Endothelial cell of umbilical vein (primary cell): ENCODE results near the gene ZNF678. TPM values are rescaled to one million over a fixed set of nuclear protein-coding genes. Genes with fewer than 3 reads are reported as not detected.
"Not testable (repeated sequence)": the region's sequence is repeated elsewhere in the genome, so short reads cannot be mapped to it uniquely, and the experiment has no call there.

Source experiments
- BruUV-seq: library from RNA; stranded (reverse); fragments of 400-500 nt; replicated peaks from 2 replicates; lab custom pipeline; 2021; lab: Mats Ljungman, UMichigan
- CTCF ChIA-PET: fragments of 300-600, 350-600 bp; sonication (Branson Sonifier 250); formaldehyde crosslinking; loops from one replicate; lab custom pipeline; 2021; ENCODE audit warnings: antibody characterized with exemption, inconsistent platforms; lab: Charles Lee
- POLR2A ChIA-PET: fragments of 300-600, 350-600 bp; sonication (Branson Sonifier 250); formaldehyde crosslinking; loops from one replicate; lab custom pipeline; 2021; ENCODE audit warnings: antibody characterized with exemption, inconsistent platforms; lab: Charles Lee
- DNase-seq: peaks from one replicate; pipeline ENCODE4 v3.0.0-alpha.2; 2011; ENCODE audit warnings: low read depth, low spot score
- FAIRE-seq: peaks from 2 replicates; lab custom pipeline; 2011; peaks lifted over from hg19 to GRCh38; lab: Jason Lieb, UNC
- H2AFZ ChIP-seq: 2 replicates; pipeline ENCODE4 v1.6.0; 2012; ENCODE audit warnings: low read depth, low read length, control low read depth, inconsistent platforms
- H3K27ac ChIP-seq: 2 replicates; pipeline ENCODE4 v1.5.1; 2011; ENCODE audit warnings: low read depth, mild to moderate bottlenecking, control low read depth, low read length, moderate library complexity; ENCODE audit not compliant: insufficient read depth
- H3K27me3 ChIP-seq, 2 experiments: 2 replicates each; pipeline versions ENCODE4 v1.6.0 to v1.6.1; 2011; ENCODE audit warnings: low read length in 2 of 2, mixed read lengths in 1 of 2; ENCODE audit not compliant: control insufficient read depth in 2 of 2, insufficient read depth in 2 of 2
- H3K36me3 ChIP-seq, 2 experiments: 2 replicates in 1 of 2; 3 replicates in 1 of 2; pipeline ENCODE4 v1.5.1; 2011; ENCODE audit warnings: low read length in 2 of 2, mild to moderate bottlenecking in 1 of 2, moderate library complexity in 1 of 2; ENCODE audit not compliant: control insufficient read depth in 2 of 2, insufficient read depth in 2 of 2; ENCODE audit errors: extremely low read depth in 1 of 2
- H3K4me1 ChIP-seq: 3 replicates; pipeline ENCODE4 v1.5.1; 2011; ENCODE audit warnings: mild to moderate bottlenecking, low read length; ENCODE audit not compliant: control insufficient read depth, insufficient read depth; ENCODE audit errors: extremely low read depth
- H3K4me2 ChIP-seq: 2 replicates; pipeline ENCODE4 v1.6.1; 2011; ENCODE audit warnings: low read length, control low read depth, mixed read lengths; ENCODE audit not compliant: insufficient read depth
- H3K4me3 ChIP-seq, 3 experiments: fragments of 200-600 bp in 1 of 3; sonication (generic), shearing (Covaris generic) in 1 of 3; replicated peaks in 1 of 3; 2 replicates each; pipeline ENCODE4 v1.5.1; 2011 to 2016; ENCODE audit warnings: control low read depth in 3 of 3, low read length in 3 of 3, mild to moderate bottlenecking in 2 of 3, inconsistent platforms in 1 of 3, low read depth in 1 of 3, moderate library complexity in 1 of 3; ENCODE audit not compliant: insufficient read depth in 1 of 3
- H3K79me2 ChIP-seq: 2 replicates; pipeline ENCODE4 v1.6.0; 2012; ENCODE audit warnings: low read length, inconsistent platforms; ENCODE audit not compliant: control insufficient read depth, insufficient read depth
- H3K9ac ChIP-seq: replicated peaks from 2 replicates; pipeline ENCODE3; 2011; ENCODE audit warnings: low read length, control low read depth; ENCODE audit not compliant: insufficient read depth; ENCODE audit errors: extremely low read depth
- H3K9me1 ChIP-seq: replicated peaks from 3 replicates; pipeline ENCODE4 v1.6.0; 2011; ENCODE audit warnings: mild to moderate bottlenecking, low read length; ENCODE audit not compliant: control insufficient read depth, insufficient read depth; ENCODE audit errors: extremely low read depth
- H3K9me3 ChIP-seq: replicated peaks from 2 replicates; pipeline ENCODE4 v1.5.1; 2012; ENCODE audit warnings: low read length, inconsistent platforms; ENCODE audit not compliant: control insufficient read depth, insufficient read depth
- H4K20me1 ChIP-seq: replicated peaks from 2 replicates; pipeline ENCODE3; 2011; ENCODE audit warnings: mild to moderate bottlenecking, low read length; ENCODE audit not compliant: control insufficient read depth, insufficient read depth; ENCODE audit errors: extremely low read depth
- FOS ChIP-seq: IDR thresholded peaks from 2 replicates; pipeline ENCODE4 v1.6.1; 2011; ENCODE audit warnings: mild to moderate bottlenecking, low read length, moderate library complexity, borderline replicate concordance; ENCODE audit not compliant: insufficient read depth
- GATA2 ChIP-seq: IDR thresholded peaks from 2 replicates; pipeline ENCODE4 v1.7.0; 2011; ENCODE audit warnings: low read depth, mild to moderate bottlenecking, moderate library complexity, mixed read lengths, low read length; ENCODE audit not compliant: insufficient read length, insufficient read depth
- JUN ChIP-seq: IDR thresholded peaks from 2 replicates; pipeline ENCODE4 v1.6.1; 2011; ENCODE audit warnings: borderline replicate concordance, low read depth; ENCODE audit not compliant: insufficient read length, insufficient read depth
- MAX ChIP-seq: IDR thresholded peaks from 2 replicates; pipeline ENCODE4 v1.6.1; 2011; ENCODE audit not compliant: insufficient read depth, insufficient read length
- POLR2AphosphoS5 ChIP-seq: IDR thresholded peaks from 2 replicates; pipeline ENCODE4 v1.6.1; 2012; ENCODE audit warnings: low read depth, mild to moderate bottlenecking, control low read depth, low read length, moderate library complexity; ENCODE audit not compliant: insufficient read depth
- dilution Hi-C: fragments of 300-500 bp; cut with MboI; formaldehyde crosslinking; loops from one replicate; pipeline ENCODE4 v1.15.0; 2019; ENCODE audit warnings: low sequenced_read_pairs; ENCODE audit not compliant: extremely low pct_ligation_motif_present
- intact Hi-C: fragments of 100-400 bp; cut with micrococcal nuclease; formaldehyde crosslinking; loops from one replicate; pipeline ENCODE4 v1.10.0; 2022
- polyA plus RNA-seq, 4 experiments: library from polyadenylated mRNA; depleted of rRNA in 3 of 4; stranded (reverse) in 3 of 4; unstranded in 1 of 4; fragments of >200 nt; gene quantifications; 2 replicates each; pipeline versions ENCODE4 v1.2.1 to v1.2.3, GENCODE V29; 2011 to 2012; ENCODE audit warnings: missing spikeins in 1 of 4
- total RNA-seq: library from RNA; stranded (reverse); gene quantifications from 2 replicates; pipeline ENCODE4 v1.2.3, GENCODE V29; 2021
- TF ChIP-seq, protein P1 (sequence below), 2 donors: IDR thresholded peaks; 1 replicate in 1 of 2; 2 replicates in 1 of 2; pipeline ENCODE4 v1.5.1; 2011; ENCODE audit warnings: low read length in 2 of 2, mild to moderate bottlenecking in 2 of 2, moderate library complexity in 2 of 2, control low read depth in 1 of 2, inconsistent platforms in 1 of 2, low read depth in 1 of 2; ENCODE audit not compliant: insufficient read depth in 1 of 2; ENCODE audit errors: extremely low read depth in 1 of 2

The ZNF678 gene
- total and polyA plus RNA-seq, 2 donors (not counting 3 experiments of a cell fraction or from before 2014, with no cell fraction given) = 2.1 to 7.7 TPM

DNA sequence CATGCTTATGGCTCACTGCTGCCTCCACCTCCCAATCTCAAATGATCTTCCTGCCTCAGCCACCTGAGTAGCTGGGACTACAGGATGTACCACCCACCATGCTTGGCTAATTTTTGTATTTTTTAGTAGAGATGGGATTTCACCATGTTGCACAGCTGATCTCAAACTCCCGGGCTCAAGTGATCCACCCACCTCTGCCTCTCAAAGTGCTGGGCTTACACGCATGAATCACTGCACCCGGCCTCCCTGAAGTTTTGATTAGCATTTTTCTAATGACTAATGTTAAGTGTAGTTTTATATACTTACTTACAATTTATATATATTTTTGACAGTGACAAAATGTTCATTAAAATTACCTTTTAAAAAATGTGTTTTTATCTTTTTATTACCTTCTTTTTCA, 41.1 kb downstream of the ZNF678 start:
- Histone ChIP-seq H3K9me1 (no peaks in the 10 kb centered on the region), H3K9ac (no peak overlapping the region), H3K27ac (no peak overlapping the region), H3K4me3 (no peak overlapping the region), H3K4me2 (no peak overlapping the region), H3K9me3 (no peaks in the 10 kb centered on the region), H3K36me3 (no peaks in the 10 kb centered on the region), H4K20me1 (no peaks in the 10 kb centered on the region), H3K27me3 (no peaks in the 10 kb centered on the region), H2AFZ (no peak overlapping the region), H3K79me2 (peaks cover 10% of the 10 kb centered on the region), H3K4me1 (no peaks in the 10 kb centered on the region)
- FAIRE-seq = no peak
- intact Hi-C loops (no loop called here), dilution Hi-C loops (no loop called here)
- no peak for DNase-seq
- TF ChIP-seq GATA2 = no peak
- TF ChIP-seq JUN = no peak
- TF ChIP-seq, protein P1, sequence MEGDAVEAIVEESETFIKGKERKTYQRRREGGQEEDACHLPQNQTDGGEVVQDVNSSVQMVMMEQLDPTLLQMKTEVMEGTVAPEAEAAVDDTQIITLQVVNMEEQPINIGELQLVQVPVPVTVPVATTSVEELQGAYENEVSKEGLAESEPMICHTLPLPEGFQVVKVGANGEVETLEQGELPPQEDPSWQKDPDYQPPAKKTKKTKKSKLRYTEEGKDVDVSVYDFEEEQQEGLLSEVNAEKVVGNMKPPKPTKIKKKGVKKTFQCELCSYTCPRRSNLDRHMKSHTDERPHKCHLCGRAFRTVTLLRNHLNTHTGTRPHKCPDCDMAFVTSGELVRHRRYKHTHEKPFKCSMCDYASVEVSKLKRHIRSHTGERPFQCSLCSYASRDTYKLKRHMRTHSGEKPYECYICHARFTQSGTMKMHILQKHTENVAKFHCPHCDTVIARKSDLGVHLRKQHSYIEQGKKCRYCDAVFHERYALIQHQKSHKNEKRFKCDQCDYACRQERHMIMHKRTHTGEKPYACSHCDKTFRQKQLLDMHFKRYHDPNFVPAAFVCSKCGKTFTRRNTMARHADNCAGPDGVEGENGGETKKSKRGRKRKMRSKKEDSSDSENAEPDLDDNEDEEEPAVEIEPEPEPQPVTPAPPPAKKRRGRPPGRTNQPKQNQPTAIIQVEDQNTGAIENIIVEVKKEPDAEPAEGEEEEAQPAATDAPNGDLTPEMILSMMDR (IDR thresholded peaks at IDR 0.05; ENCODE audit: extremely low read depth in 1 of 2, insufficient read depth in 1 of 2, low read depth in 1 of 2, low read length in 2 of 2) = no peak
- no peak for TF ChIP-seq POLR2AphosphoS5
- TF ChIP-seq MAX = no peak
- no peak for TF ChIP-seq FOS
- no TSS peak for BruUV-seq
- CTCF ChIA-PET = interaction anchor here (1.3 kb wide), 1 partner anchor 62 kb away, joined by 3 read pairs; no protein-coding TSS in a partner anchor
- POLR2A ChIA-PET = no interaction called here

- H4K20me1 ChIP-seq, H3K27ac ChIP-seq, DNase-seq, intact Hi-C loops, FAIRE-seq, H3K36me3 ChIP-seq, BruUV-seq, H3K79me2 ChIP-seq, dilution Hi-C loops, H2AFZ ChIP-seq, CTCF ChIA-PET, H3K9me3 ChIP-seq, H3K4me1 ChIP-seq, H3K9me1 ChIP-seq, H3K9ac ChIP-seq, POLR2A ChIA-PET, H3K27me3 ChIP-seq, H3K4me3 ChIP-seq, H3K4me2 ChIP-seq: not testable (repeated sequence)
These were observed 42.9 kb downstream of the ZNF678 start for GRCh38 chr1:227606271-227606670.
